ENCODE results near the gene FBXW11. TPM values are rescaled to one million over a fixed set of nuclear protein-coding genes. Genes with fewer than 3 reads are reported as not detected.
"Not testable (repeated sequence)": the region's sequence is repeated elsewhere in the genome, so short reads cannot be mapped to it uniquely, and the experiment has no call there.

Gene FBXW11
- total RNA-seq, 1 donor from 2014 or later = 47.3 TPM

- intact Hi-C loops (cut with micrococcal nuclease) = no loop called here
- peaks cover 66% of the 10 kb centered on the region for H3K36me3 Mint-ChIP-seq (ENCODE audit: low read depth)
Measured at GRCh38 chr5:171992305-171992704, 14.1 kb downstream of the FBXW11 start.

GRCh38 chr5:171990713-171991015, 15.8 kb downstream of the FBXW11 start:
- Mint-ChIP-seq H3K4me3 (ENCODE audit: low read depth) (no peak overlapping the region), H3K36me3 (ENCODE audit: low read depth) (peaks cover 66% of the 10 kb centered on the region), H3K27me3 (ENCODE audit: low read depth) (no peaks in the 10 kb centered on the region), H3K27ac (no peak overlapping the region), H3K9me3 (no peaks in the 10 kb centered on the region), H3K4me1 (ENCODE audit: low read depth) (peaks cover 21% of the 10 kb centered on the region)
- no peak for DNase-seq (ENCODE audit: low spot score)
- intact Hi-C loops (cut with micrococcal nuclease) = no loop called here

More at GRCh38 chr5:171992305-171992704, 14.1 kb downstream of the FBXW11 start:
- no peak overlapping the region for H3K27ac Mint-ChIP-seq
- no peaks in the 10 kb centered on the region for H3K27me3 Mint-ChIP-seq (ENCODE audit: low read depth)
- H3K4me1 Mint-ChIP-seq (ENCODE audit: low read depth) = peaks cover 22% of the 10 kb centered on the region
- H3K4me3 Mint-ChIP-seq (ENCODE audit: low read depth) = no peak overlapping the region
- H3K9me3 Mint-ChIP-seq = no peaks in the 10 kb centered on the region
- DNase-seq (ENCODE audit: low spot score) = no peak

- no peak overlapping the region for H3K4me3 Mint-ChIP-seq (ENCODE audit: low read depth)
- intact Hi-C loops (cut with micrococcal nuclease) = loop anchor here (1.0 kb wide), 2 partner anchors 29 to 83 kb away; no protein-coding TSS in a partner anchor
- H3K4me1 Mint-ChIP-seq (ENCODE audit: low read depth) = peaks cover 23% of the 10 kb centered on the region
Measured at GRCh38 chr5:171989946-171990712, 16.3 kb downstream of the FBXW11 start.

GRCh38 chr5:171989276-171989675, 17.2 kb downstream of the FBXW11 start:
- Mint-ChIP-seq H3K4me1 (ENCODE audit: low read depth) (peaks cover 31% of the 10 kb centered on the region), H3K27me3 (ENCODE audit: low read depth) (no peaks in the 10 kb centered on the region), H3K27ac (no peak overlapping the region), H3K36me3 (ENCODE audit: low read depth) (peaks cover 62% of the 10 kb centered on the region), H3K9me3 (no peaks in the 10 kb centered on the region), H3K4me3 (ENCODE audit: low read depth) (no peak overlapping the region)
- intact Hi-C loops (cut with micrococcal nuclease) = loop anchor here (1.0 kb wide), 2 partner anchors 28 to 82 kb away; no protein-coding TSS in a partner anchor
- DNase-seq (ENCODE audit: low spot score) = no peak

More at GRCh38 chr5:171989946-171990712, 16.3 kb downstream of the FBXW11 start:
- Mint-ChIP-seq H3K9me3 (no peaks in the 10 kb centered on the region), H3K27ac (no peak overlapping the region), H3K36me3 (ENCODE audit: low read depth) (peaks cover 64% of the 10 kb centered on the region), H3K27me3 (ENCODE audit: low read depth) (no peaks in the 10 kb centered on the region)
- no peak for DNase-seq (ENCODE audit: low spot score)

- no peak overlapping the region for H3K27ac Mint-ChIP-seq
- H3K4me3 Mint-ChIP-seq (ENCODE audit: low read depth) = no peak overlapping the region
- intact Hi-C loops (cut with micrococcal nuclease) = no loop called here
- no peaks in the 10 kb centered on the region for H3K27me3 Mint-ChIP-seq (ENCODE audit: low read depth)
- H3K36me3 Mint-ChIP-seq (ENCODE audit: low read depth) = peaks cover 63% of the 10 kb centered on the region
- H3K9me3 Mint-ChIP-seq = peaks cover 2% of the 10 kb centered on the region
- DNase-seq (ENCODE audit: low spot score) = no peak
- H3K4me1 Mint-ChIP-seq (ENCODE audit: low read depth) = peaks cover 40% of the 10 kb centered on the region
Measured at GRCh38 chr5:171986772-171987171, 19.7 kb downstream of the FBXW11 start.

- Mint-ChIP-seq H3K27me3 (ENCODE audit: low read depth) (no peaks in the 10 kb centered on the region), H3K36me3 (ENCODE audit: low read depth) (peaks cover 68% of the 10 kb centered on the region), H3K4me1 (ENCODE audit: low read depth) (peaks cover 38% of the 10 kb centered on the region), H3K27ac (peak overlapping the region; percentile 51), H3K4me3 (ENCODE audit: low read depth) (no peak overlapping the region), H3K9me3 (peaks cover 21% of the 10 kb centered on the region)
- DNase-seq (ENCODE audit: low spot score) = no peak
- intact Hi-C loops (cut with micrococcal nuclease) = loop anchor here (1.0 kb wide), 4 partner anchors 21 to 78 kb away; partner anchors contain the start of gene FBXW11
Measured at GRCh38 chr5:171984748-171985419, 21.6 kb downstream of the FBXW11 start.

- no peak overlapping the region for H3K27ac Mint-ChIP-seq
- H3K4me1 Mint-ChIP-seq (ENCODE audit: low read depth) = peaks cover 30% of the 10 kb centered on the region
- peaks cover 40% of the 10 kb centered on the region for H3K9me3 Mint-ChIP-seq
- DNase-seq (ENCODE audit: low spot score) = no peak
- no peak overlapping the region for H3K4me3 Mint-ChIP-seq (ENCODE audit: low read depth)
- H3K36me3 Mint-ChIP-seq (ENCODE audit: low read depth) = peaks cover 68% of the 10 kb centered on the region
- intact Hi-C loops (cut with micrococcal nuclease) = no loop called here
- no peaks in the 10 kb centered on the region for H3K27me3 Mint-ChIP-seq (ENCODE audit: low read depth)
Measured at GRCh38 chr5:171981847-171982246, 24.6 kb downstream of the FBXW11 start.

GRCh38 chr5:171980792-171981191, 25.6 kb downstream of the FBXW11 start:
- peaks cover 31% of the 10 kb centered on the region for H3K4me1 Mint-ChIP-seq (ENCODE audit: low read depth)

GRCh38 chr5:171979606-171980005, 26.8 kb downstream of the FBXW11 start:
- intact Hi-C loops (cut with micrococcal nuclease) = no loop called here
- no peak for DNase-seq (ENCODE audit: low spot score)
- peaks cover 32% of the 10 kb centered on the region for H3K4me1 Mint-ChIP-seq (ENCODE audit: low read depth)
- H3K36me3 Mint-ChIP-seq (ENCODE audit: low read depth) = peaks cover 75% of the 10 kb centered on the region
- H3K27me3 Mint-ChIP-seq (ENCODE audit: low read depth) = no peaks in the 10 kb centered on the region
- H3K9me3 Mint-ChIP-seq = peaks cover 40% of the 10 kb centered on the region
- no peak overlapping the region for H3K27ac Mint-ChIP-seq
- H3K4me3 Mint-ChIP-seq (ENCODE audit: low read depth) = no peak overlapping the region

More at GRCh38 chr5:171980792-171981191, 25.6 kb downstream of the FBXW11 start:
- H3K27me3 Mint-ChIP-seq (ENCODE audit: low read depth) = no peaks in the 10 kb centered on the region
- H3K9me3 Mint-ChIP-seq = peaks cover 40% of the 10 kb centered on the region
- no peak overlapping the region for H3K27ac Mint-ChIP-seq
- H3K4me3 Mint-ChIP-seq (ENCODE audit: low read depth) = no peak overlapping the region
- intact Hi-C loops (cut with micrococcal nuclease) = no loop called here
- no peak for DNase-seq (ENCODE audit: low spot score)
- H3K36me3 Mint-ChIP-seq (ENCODE audit: low read depth) = peaks cover 70% of the 10 kb centered on the region

- no peak overlapping the region for H3K27ac Mint-ChIP-seq
- H3K4me1 Mint-ChIP-seq (ENCODE audit: low read depth) = peaks cover 24% of the 10 kb centered on the region
- H3K4me3 Mint-ChIP-seq (ENCODE audit: low read depth) = no peak overlapping the region
- H3K36me3 Mint-ChIP-seq (ENCODE audit: low read depth) = peaks cover 73% of the 10 kb centered on the region
- no peaks in the 10 kb centered on the region for H3K27me3 Mint-ChIP-seq (ENCODE audit: low read depth)
- H3K9me3 Mint-ChIP-seq = peaks cover 40% of the 10 kb centered on the region
- no peak for DNase-seq (ENCODE audit: low spot score)
- intact Hi-C loops (cut with micrococcal nuclease) = no loop called here
Measured at GRCh38 chr5:171978519-171978918, 27.9 kb downstream of the FBXW11 start.

GRCh38 chr5:171978016-171978415, 28.4 kb downstream of the FBXW11 start:
- DNase-seq (ENCODE audit: low spot score) = no peak
- Mint-ChIP-seq H3K9me3 (peaks cover 40% of the 10 kb centered on the region), H3K36me3 (ENCODE audit: low read depth) (peaks cover 73% of the 10 kb centered on the region), H3K4me1 (ENCODE audit: low read depth) (peaks cover 24% of the 10 kb centered on the region), H3K27me3 (ENCODE audit: low read depth) (no peaks in the 10 kb centered on the region), H3K4me3 (ENCODE audit: low read depth) (no peak overlapping the region), H3K27ac (no peak overlapping the region)
- intact Hi-C loops (cut with micrococcal nuclease) = no loop called here

- H3K4me3 Mint-ChIP-seq (ENCODE audit: low read depth); H3K27ac Mint-ChIP-seq: not testable (repeated sequence)
Measured at GRCh38 chr5:171977244-171977950, 29.0 kb downstream of the FBXW11 start.

More at GRCh38 chr5:171977244-171977950, 29.0 kb downstream of the FBXW11 start:
- peaks cover 20% of the 10 kb centered on the region for H3K4me1 Mint-ChIP-seq (ENCODE audit: low read depth)
- peaks cover 69% of the 10 kb centered on the region for H3K36me3 Mint-ChIP-seq (ENCODE audit: low read depth)
- H3K9me3 Mint-ChIP-seq = peaks cover 40% of the 10 kb centered on the region
- H3K27me3 Mint-ChIP-seq (ENCODE audit: low read depth); intact Hi-C loops (cut with micrococcal nuclease); DNase-seq (ENCODE audit: low spot score): not testable (repeated sequence)
